ENCODE results near the gene SYNPR.

Gene SYNPR

DNA sequence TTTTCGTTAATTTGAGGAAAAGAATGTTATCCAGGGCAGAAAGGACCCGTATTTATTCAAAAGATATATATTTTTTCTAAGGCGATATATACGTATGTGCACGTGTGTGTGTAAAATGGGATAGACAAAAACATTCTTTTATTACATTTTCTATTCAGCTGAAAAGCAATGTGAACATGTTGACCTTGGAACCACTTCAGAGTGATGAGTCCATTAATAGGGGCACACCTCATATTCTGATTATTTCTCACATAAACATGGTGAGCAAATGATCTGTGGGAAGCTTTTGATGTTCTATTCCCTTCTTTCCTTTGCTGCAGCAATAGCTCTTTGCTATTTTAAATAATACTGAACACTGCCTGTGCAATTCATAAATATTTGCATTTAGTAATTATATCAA, 87.6 kb downstream of the SYNPR start:
- Histone ChIP-seq H3K9me3 (no peaks in the 10 kb centered on the region), H3K36me3 (no peaks in the 10 kb centered on the region), H3K4me1 (no peaks in the 10 kb centered on the region), H3K27ac (no peak overlapping the region), H4K20me1 (no peaks in the 10 kb centered on the region), H3K4me3 (no peak overlapping the region), H3K27me3 (no peaks in the 10 kb centered on the region), H3K9ac (no peak overlapping the region), H3K4me2 (no peak overlapping the region)
- TF ChIP-seq Cebpa-rat (IDR thresholded peaks at IDR 0.05) = no peak

DNA sequence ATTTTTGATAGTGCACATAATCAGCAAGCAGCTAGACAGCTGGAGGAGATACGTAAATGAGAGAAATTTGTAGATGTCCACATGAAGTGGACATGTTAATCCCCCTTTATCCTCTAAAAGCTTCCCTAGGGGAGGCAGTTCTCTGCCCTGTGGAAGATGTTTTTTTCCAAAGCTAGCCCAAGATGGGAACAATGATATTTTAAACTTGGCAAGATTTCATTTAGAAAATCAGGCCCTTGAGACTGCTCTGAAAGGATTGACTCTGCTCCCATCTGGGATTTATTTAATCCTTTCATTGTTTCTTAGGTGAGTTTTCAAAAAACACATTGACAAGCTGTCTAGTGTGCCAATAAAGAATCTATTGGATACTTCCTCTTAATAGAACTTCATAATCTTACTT, 92.0 kb downstream of the SYNPR start:
- Histone ChIP-seq H3K9ac (no peak overlapping the region), H3K27me3 (no peaks in the 10 kb centered on the region), H3K27ac (no peak overlapping the region), H3K4me1 (no peaks in the 10 kb centered on the region), H4K20me1 (no peaks in the 10 kb centered on the region), H3K9me3 (no peaks in the 10 kb centered on the region), H3K4me3 (no peak overlapping the region), H3K36me3 (no peaks in the 10 kb centered on the region), H3K4me2 (no peak overlapping the region)
- no peak for TF ChIP-seq Cebpa-rat (IDR thresholded peaks at IDR 0.05)

DNA sequence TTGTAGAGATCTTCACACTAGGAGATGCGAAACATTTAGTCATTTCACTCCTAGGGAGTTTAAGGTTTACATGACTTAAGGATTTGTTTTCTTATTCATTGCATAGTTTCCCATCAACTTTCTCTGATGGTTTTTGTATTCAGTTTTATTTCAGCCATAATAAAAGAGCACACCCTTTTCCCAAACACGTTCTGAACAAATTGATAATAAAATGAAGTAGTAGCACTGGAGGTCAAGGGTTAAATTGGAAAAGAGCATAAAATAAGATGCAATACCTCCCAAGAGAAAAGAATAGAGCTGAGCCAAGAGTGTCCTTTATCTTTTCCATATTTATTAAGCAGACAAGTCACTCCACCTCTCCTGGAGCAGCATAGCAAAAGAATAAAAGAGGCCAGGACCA, 104.9 kb downstream of the SYNPR start:
- Histone ChIP-seq H4K20me1 (no peaks in the 10 kb centered on the region), H3K9me3 (no peaks in the 10 kb centered on the region), H3K27me3 (no peaks in the 10 kb centered on the region), H3K4me1 (peaks cover 16% of the 10 kb centered on the region), H3K36me3 (no peaks in the 10 kb centered on the region), H3K9ac (no peak overlapping the region), H3K4me2 (no peak overlapping the region), H3K4me3 (no peak overlapping the region), H3K27ac (no peak overlapping the region)
- no peak for TF ChIP-seq Cebpa-rat (IDR thresholded peaks at IDR 0.05)

DNA sequence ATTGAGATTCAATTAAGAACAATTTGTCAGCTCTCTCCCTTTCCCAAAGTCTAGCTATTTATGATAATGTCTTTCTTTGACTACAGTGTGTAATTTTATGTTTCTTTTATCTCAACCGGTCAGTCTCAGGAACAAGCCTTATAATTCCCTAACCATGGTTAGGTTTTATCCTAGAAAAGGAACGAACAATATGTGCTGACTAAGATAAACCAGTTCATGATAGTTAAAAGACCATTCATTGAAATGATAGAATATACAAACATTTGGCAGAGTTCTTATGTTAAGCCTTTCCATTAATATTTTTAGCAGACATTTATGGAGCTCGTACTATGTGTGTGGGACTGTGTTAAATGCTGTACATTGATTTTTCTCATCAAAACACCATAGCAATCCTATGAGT, 106.3 kb downstream of the SYNPR start:
- Histone ChIP-seq H3K27ac (no peak overlapping the region), H3K4me1 (peaks cover 16% of the 10 kb centered on the region), H4K20me1 (no peaks in the 10 kb centered on the region), H3K4me2 (no peak overlapping the region), H3K9me3 (no peaks in the 10 kb centered on the region), H3K9ac (no peak overlapping the region), H3K27me3 (no peaks in the 10 kb centered on the region), H3K36me3 (no peaks in the 10 kb centered on the region), H3K4me3 (no peak overlapping the region)
- TF ChIP-seq Cebpa-rat (IDR thresholded peaks at IDR 0.05) = no peak

DNA sequence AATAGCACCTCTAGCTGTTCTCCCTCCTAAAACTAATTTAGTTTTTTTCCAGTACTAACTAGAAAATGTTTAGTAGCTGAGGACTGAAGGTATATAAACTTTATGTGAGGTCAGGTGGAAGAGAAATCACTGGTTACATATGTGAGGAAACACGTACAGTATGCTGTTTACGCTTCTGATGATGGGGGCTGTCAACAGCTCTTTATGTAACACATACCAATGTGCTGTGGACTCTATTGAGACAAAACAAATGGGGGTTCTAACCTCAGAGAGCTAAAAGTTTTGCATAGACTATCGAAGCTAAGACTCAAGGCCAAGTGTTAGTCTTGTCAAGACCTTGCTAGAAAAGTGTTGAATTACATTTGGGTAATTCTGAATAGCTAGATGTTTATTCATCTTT, 107.5 kb downstream of the SYNPR start:
- Histone ChIP-seq H3K9me3 (no peaks in the 10 kb centered on the region), H3K4me3 (no peak overlapping the region), H3K36me3 (no peaks in the 10 kb centered on the region), H3K27ac (no peak overlapping the region), H4K20me1 (no peaks in the 10 kb centered on the region), H3K9ac (no peak overlapping the region), H3K4me1 (peaks cover 16% of the 10 kb centered on the region), H3K4me2 (0 out of 2 replicates have a peak overlapping the region, but pooled peaks have one; percentile 71), H3K27me3 (no peaks in the 10 kb centered on the region)
- TF ChIP-seq Cebpa-rat (IDR thresholded peaks at IDR 0.05) = no peak

DNA sequence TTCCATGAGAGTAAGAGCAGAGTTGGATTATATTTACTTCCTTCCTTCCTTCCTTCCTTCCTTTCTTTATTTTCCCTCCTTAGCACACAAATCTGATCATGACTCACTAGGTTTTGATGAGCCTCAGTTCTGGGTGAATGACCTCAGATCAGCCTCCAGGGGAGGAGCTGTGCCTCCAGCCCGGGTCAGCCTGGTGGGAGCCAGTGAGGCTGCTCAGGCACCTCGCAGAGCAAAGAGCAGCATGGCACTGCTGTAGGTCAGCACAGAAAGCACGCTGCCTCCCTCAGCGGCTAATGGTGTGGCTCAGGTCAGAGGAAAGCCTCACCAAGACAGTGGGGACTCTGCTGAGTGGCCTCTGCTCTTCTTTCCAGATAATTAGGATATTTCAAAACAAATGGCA, 108.5 kb downstream of the SYNPR start:
- H3K4me2 ChIP-seq = peak overlapping the region; percentile 71
- H3K4me1 ChIP-seq = peaks cover 16% of the 10 kb centered on the region
- no peak for TF ChIP-seq Cebpa-rat (IDR thresholded peaks at IDR 0.05)
- H3K9me3 ChIP-seq = no peaks in the 10 kb centered on the region
- no peaks in the 10 kb centered on the region for H3K36me3 ChIP-seq
- H4K20me1 ChIP-seq = no peaks in the 10 kb centered on the region
- no peak overlapping the region for H3K4me3 ChIP-seq
- no peak overlapping the region for H3K9ac ChIP-seq
- no peaks in the 10 kb centered on the region for H3K27me3 ChIP-seq
- H3K27ac ChIP-seq = peak overlapping the region; percentile 46; the same call in 1 of the 2 replicates

DNA sequence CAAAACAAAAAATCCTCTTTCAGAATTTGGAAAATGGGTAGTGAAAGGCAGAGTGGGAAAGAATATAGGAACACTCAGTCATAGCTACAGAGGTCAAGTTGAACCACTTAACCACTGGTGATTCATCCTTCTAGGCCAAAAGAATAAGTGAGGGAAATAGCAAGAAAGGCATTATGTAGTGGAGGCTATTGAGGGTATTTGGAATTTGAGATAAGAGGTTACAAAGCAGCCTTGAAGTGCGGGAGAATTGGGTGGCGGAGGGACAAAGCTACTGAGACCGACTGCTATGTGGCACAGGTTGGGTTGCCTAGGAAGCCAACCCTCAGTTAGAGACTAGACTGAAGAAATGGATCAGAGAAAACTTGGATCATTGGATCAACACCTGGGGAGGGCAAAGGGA, 109.5 kb downstream of the SYNPR start:
- no peak for TF ChIP-seq Cebpa-rat (IDR thresholded peaks at IDR 0.05)

DNA sequence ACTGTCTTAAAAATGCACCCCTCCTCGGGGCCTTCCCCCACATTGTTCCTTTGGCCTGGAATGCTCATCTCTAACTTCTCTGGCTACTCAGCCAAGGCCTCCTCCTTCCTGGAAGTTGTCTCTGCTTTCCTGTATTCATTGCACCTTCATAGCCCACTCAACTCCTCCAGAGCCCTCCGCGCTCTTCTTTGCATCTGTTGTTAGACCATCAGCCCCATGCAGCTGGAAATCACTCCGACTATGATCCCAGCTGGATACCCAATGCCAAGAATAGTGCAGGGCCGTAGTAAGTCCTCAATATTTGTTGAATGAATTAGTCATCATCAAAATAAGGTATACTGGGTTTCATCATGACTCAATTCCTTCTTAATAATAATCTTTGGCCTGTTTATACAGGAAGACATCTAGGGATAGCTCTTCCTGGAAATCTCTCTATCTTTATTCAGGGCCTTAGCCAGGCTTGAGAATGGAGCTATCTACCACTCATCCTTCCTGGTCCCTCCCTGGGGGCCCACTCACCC, 112.7 kb downstream of the SYNPR start:
- no peak overlapping the region for H3K4me2 ChIP-seq
- no peak overlapping the region for H3K4me3 ChIP-seq
- H3K9ac ChIP-seq = no peak overlapping the region
- H3K36me3 ChIP-seq = no peaks in the 10 kb centered on the region
- H4K20me1 ChIP-seq = no peaks in the 10 kb centered on the region
- peaks cover 16% of the 10 kb centered on the region for H3K4me1 ChIP-seq
- H3K9me3 ChIP-seq = no peaks in the 10 kb centered on the region
- no peaks in the 10 kb centered on the region for H3K27me3 ChIP-seq
- H3K27ac ChIP-seq = no peak overlapping the region
- no peak for TF ChIP-seq Cebpa-rat (IDR thresholded peaks at IDR 0.05)

More for the DNA sequence above, 109.5 kb downstream of the SYNPR start:
- H3K9me3 ChIP-seq = no peaks in the 10 kb centered on the region
- H3K27ac ChIP-seq = no peak overlapping the region
- H3K4me3 ChIP-seq = no peak overlapping the region
- H3K27me3 ChIP-seq = no peaks in the 10 kb centered on the region
- H4K20me1 ChIP-seq = no peaks in the 10 kb centered on the region
- H3K9ac ChIP-seq = no peak overlapping the region
- H3K4me1 ChIP-seq = peaks cover 16% of the 10 kb centered on the region
- H3K36me3 ChIP-seq = no peaks in the 10 kb centered on the region
- no peak overlapping the region for H3K4me2 ChIP-seq

DNA sequence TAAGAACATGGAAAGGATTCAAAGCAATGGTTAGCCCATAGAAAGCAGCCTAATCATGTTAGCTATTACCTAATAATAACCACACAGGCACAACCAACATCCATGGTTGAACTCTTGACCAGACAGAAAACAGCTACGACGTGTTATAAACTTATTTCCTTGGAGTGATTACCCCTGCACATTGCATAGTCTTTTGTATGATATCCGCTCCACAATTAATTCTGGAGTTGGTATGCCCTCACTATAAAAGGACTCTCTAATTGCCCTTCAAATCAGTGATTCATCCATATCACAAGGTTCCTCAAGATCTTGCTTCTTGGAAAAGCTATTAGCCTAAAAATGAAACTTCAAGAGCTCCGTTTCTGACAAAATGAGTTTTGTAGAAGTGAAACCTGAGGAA, 117.9 kb downstream of the SYNPR start:
- Histone ChIP-seq H3K27me3 (no peaks in the 10 kb centered on the region), H3K9ac (no peak overlapping the region), H3K9me3 (no peaks in the 10 kb centered on the region), H3K36me3 (no peaks in the 10 kb centered on the region), H3K4me1 (no peaks in the 10 kb centered on the region), H3K27ac (no peak overlapping the region), H3K4me3 (no peak overlapping the region), H4K20me1 (no peaks in the 10 kb centered on the region), H3K4me2 (no peak overlapping the region)
- no peak for TF ChIP-seq Cebpa-rat (IDR thresholded peaks at IDR 0.05)

DNA sequence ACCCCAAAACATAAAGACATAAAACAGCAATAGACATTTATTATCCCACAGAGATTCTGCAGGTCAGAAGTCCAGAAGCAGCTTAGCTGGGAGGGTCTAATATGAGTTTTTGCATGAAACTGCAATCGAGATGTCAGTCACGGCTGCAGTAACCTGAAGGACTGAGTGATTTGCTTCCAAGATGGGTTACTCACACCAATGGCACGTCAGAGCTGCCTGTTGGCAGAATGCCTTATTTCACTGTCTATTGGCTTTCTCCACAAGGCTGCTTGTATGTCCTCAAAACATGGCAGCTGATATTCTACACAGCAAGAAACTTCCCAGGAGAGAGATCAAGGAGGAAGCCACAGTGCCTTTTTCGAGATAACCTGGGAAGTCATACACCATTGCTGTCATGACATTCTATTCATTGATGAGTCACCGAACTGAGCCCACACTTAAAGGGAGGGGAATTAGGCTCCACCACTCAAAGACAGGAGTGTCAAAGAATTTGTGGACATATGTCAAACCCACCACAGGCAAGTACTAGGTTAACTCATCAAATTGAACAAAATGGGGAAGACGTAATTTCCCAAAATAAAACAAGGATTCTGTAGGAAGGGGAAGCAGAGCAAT, 122.2 kb downstream of the SYNPR start:
- Histone ChIP-seq H3K36me3 (no peaks in the 10 kb centered on the region), H3K9me3 (no peaks in the 10 kb centered on the region), H3K27ac (no peak overlapping the region), H4K20me1 (no peaks in the 10 kb centered on the region), H3K4me3 (no peak overlapping the region), H3K4me2 (no peak overlapping the region), H3K9ac (no peak overlapping the region), H3K4me1 (no peaks in the 10 kb centered on the region), H3K27me3 (no peaks in the 10 kb centered on the region)
- TF ChIP-seq Cebpa-rat (IDR thresholded peaks at IDR 0.05) = no peak

DNA sequence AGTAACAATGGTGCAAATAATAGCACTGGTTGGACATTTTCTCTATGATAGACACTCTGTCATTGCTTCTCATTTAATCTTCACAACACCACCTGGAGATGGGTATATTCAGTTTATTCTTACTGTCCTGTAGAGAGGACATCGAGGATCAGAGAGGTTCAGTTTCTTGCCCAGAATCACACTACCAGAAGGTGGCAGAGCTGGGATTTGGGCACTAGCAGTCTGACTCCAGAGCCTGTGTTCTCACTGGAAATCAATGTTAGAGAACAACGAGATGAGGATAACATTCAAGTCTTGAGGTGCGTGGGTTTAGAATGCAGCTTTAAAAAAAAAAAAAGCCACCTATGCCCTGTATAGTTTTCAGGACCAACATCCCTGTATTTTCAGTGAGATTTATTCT, 127.8 kb downstream of the SYNPR start:
- Histone ChIP-seq H4K20me1 (no peaks in the 10 kb centered on the region), H3K27ac (no peak overlapping the region), H3K4me1 (no peaks in the 10 kb centered on the region), H3K4me3 (no peak overlapping the region), H3K9me3 (no peaks in the 10 kb centered on the region), H3K9ac (no peak overlapping the region), H3K36me3 (no peaks in the 10 kb centered on the region), H3K27me3 (no peaks in the 10 kb centered on the region), H3K4me2 (no peak overlapping the region)
- TF ChIP-seq Cebpa-rat (IDR thresholded peaks at IDR 0.05) = no peak

All from BLaER1 (cell line).